NCI-H748 (cell line): Measurements from ENCODE around the gene SERPINA7.
"Not testable (repeated sequence)": the region's sequence is repeated elsewhere in the genome, so short reads cannot be mapped to it uniquely, and the experiment has no call there.

Source experiments
- DNase-seq: peaks from one replicate; lab custom pipeline; 2025; ENCODE audit not compliant: unreplicated experiment; lab: John Stamatoyannopoulos, UW

The SERPINA7 gene

GRCh38 chrX:106038625-106039024 lies at the start of gene SERPINA7:
SERPINA7 (minus strand) TSS chrX:106038727; CDS start chrX:106037058, 1,669 bp downstream.
- DNase-seq = no peak

- DNase-seq = no peak
Measured at GRCh38 chrX:106069048-106069447, 30.5 kb upstream of the SERPINA7 start.

GRCh38 chrX:106050054-106050453 lies 11.5 kb upstream of the SERPINA7 start:
- no peak for DNase-seq

- DNase-seq = no peak
Measured at GRCh38 chrX:106042296-106042695, 3.8 kb upstream of the SERPINA7 start.

- no peak for DNase-seq
Measured at GRCh38 chrX:106040861-106041260, 2.3 kb upstream of the SERPINA7 start.

GRCh38 chrX:106039920-106040319 lies 1.4 kb upstream of the SERPINA7 start:
- no peak for DNase-seq

- no peak for DNase-seq
Measured at GRCh38 chrX:106037835-106038473, 573 bp downstream of the SERPINA7 start.

GRCh38 chrX:106036716-106037115 lies 1.8 kb downstream of the SERPINA7 start:
- no peak for DNase-seq

- DNase-seq = no peak
Measured at GRCh38 chrX:106035064-106035463, 3.5 kb downstream of the SERPINA7 start.

GRCh38 chrX:106023947-106024346 lies 14.6 kb downstream of the SERPINA7 start:
- DNase-seq = no peak

- DNase-seq = no peak
Measured at GRCh38 chrX:106022238-106022637, 16.3 kb downstream of the SERPINA7 start.

GRCh38 chrX:106014119-106014775 lies 24.3 kb downstream of the SERPINA7 start:
- DNase-seq = no peak

- no peak for DNase-seq
Measured at GRCh38 chrX:106009145-106009544, 29.4 kb downstream of the SERPINA7 start.

GRCh38 chrX:106007815-106008214 lies 30.7 kb downstream of the SERPINA7 start:
- no peak for DNase-seq

- DNase-seq = no peak
Measured at GRCh38 chrX:106005684-106006083, 32.8 kb downstream of the SERPINA7 start.

- DNase-seq = not testable (repeated sequence)
Measured at GRCh38 chrX:106000609-106001008, 37.9 kb downstream of the SERPINA7 start.

GRCh38 chrX:106000203-106000602 lies 38.3 kb downstream of the SERPINA7 start:
- DNase-seq = no peak

- no peak for DNase-seq
Measured at GRCh38 chrX:105999294-105999693, 39.2 kb downstream of the SERPINA7 start.

GRCh38 chrX:105988487-105988886 lies 50.0 kb downstream of the SERPINA7 start:
- DNase-seq = not testable (repeated sequence)
